Activated CD4-positive, CD25-positive, alpha-beta regulatory T cell treated with anti-CD3 and anti-CD28 coated beads, Interleukin-2, amount 50 U/mL, for 24 hours (primary cell): Measurements from ENCODE around the gene C16orf96.

Source experiments
- ATAC-seq, 2 donors: fragments of 150-1000 bp; cut with Tn5 transposase; one replicate each; pipeline ENCODE4 v1.10.0; 2021; ENCODE audit warnings: mild to moderate bottlenecking in 1 of 2, moderate library complexity in 1 of 2

C16orf96 gene

GRCh38 chr16:4601864-4602186 is 45.7 kb downstream of the C16orf96 start:
- no peak for ATAC-seq

DNA sequence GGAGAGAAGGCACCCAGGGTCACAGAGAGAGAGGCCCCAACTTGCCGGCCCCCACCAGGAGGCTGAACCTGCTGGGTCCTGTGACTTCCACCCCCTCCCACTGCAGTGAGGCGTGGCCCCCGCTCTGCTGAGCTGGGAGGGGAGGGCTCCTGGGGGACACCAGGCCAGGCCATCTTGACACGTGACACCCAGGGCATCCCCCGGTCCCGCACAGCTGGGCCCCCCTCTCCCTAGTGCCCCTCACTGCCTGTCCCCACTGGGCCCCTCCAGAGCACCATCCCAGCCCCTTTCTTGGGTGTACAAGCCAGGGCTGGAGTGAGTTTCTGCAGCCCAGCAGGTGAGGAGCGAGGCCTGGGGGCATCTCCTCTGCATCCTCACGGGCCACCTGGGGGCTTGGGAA is 46.2 kb downstream of the C16orf96 start:
- no peak for ATAC-seq

GRCh38 chr16:4603624-4604170 is 47.6 kb downstream of the C16orf96 start:
- ATAC-seq: no peak

GRCh38 chr16:4604401-4604800 is 48.3 kb downstream of the C16orf96 start:
- no peak for ATAC-seq

GRCh38 chr16:4606354-4606753 is 50.2 kb downstream of the C16orf96 start:
- no peak for ATAC-seq

- ATAC-seq: no peak
Observed at GRCh38 chr16:4607841-4608703, 51.9 kb downstream of the C16orf96 start.

DNA sequence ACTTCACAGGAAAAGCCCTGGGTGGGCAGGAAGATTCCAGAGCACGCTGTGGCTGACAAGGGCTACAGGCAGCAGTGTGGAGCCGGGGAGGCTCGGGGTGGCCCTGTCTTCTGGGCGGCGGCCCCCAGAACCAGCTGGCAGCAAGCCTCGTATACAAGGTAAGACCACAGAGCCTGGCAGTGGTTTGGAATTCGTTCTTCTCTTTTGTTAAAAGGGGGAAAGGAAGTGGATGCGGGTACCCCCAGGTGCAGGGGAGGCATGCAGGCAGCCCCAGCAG is 52.5 kb downstream of the C16orf96 start:
- ATAC-seq: no peak

- no peak for ATAC-seq
Observed at GRCh38 chr16:4609200-4610010, 53.3 kb downstream of the C16orf96 start.

GRCh38 chr16:4610011-4611005 is 54.2 kb downstream of the C16orf96 start:
- ATAC-seq: no peak

DNA sequence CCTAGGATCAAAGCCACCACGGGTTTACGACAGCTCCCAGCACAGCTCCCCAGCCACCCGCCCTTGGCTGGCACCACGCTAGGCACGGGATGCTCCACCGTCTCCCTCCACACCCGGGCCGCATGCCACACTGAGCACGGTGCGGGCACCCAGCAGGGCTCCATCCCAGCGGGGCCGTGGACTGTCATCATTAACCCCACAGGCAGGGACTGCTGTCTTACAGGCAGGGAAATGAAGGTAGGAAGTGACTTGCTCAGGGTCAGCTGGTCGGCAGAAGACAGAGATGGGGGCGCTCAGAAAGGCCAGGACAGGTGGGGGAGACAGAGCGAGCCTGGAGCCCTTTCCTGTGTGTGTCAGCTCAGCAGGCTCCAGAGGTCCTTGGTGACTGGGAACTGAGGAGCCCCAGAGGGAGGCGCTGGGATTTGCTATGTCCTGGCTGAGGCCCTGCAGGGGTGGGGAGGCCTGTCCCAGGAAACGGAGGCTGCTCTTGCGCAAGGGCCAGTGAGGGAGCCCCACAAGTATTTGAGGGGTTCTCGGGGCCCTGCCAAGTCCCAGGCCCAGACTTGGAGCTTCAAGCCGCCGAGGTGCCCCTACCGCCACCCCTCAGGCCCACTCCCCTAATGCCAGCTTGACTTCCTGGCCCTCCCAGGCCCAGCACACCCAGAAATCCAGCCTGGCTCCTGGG is 55.3 kb downstream of the C16orf96 start:
- no peak for ATAC-seq

DNA sequence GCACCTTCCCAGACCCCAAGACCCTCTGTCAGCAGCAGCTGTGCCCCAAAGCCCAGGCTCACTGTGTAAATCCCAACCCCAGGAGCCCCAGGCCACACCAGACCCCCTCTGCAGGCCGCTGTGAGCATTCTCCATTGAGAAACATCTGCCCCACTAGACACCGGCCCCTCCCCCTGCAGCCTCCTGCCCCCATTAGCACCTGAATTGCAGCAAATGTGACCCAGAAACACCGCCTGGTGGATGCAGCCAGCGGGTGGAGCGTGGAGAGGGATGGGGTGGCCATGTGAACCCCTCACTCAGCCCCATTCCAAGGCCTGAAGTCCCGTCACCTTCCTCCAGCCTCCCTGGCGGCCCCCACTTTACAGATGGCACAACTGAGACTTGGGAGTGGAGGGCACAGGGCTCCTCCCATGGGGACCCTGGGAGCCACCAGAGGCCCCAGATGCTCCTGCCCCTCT is 56.4 kb downstream of the C16orf96 start:
- ATAC-seq: no peak

GRCh38 chr16:4612977-4613635 is 57.0 kb downstream of the C16orf96 start:
- ATAC-seq: no peak

DNA sequence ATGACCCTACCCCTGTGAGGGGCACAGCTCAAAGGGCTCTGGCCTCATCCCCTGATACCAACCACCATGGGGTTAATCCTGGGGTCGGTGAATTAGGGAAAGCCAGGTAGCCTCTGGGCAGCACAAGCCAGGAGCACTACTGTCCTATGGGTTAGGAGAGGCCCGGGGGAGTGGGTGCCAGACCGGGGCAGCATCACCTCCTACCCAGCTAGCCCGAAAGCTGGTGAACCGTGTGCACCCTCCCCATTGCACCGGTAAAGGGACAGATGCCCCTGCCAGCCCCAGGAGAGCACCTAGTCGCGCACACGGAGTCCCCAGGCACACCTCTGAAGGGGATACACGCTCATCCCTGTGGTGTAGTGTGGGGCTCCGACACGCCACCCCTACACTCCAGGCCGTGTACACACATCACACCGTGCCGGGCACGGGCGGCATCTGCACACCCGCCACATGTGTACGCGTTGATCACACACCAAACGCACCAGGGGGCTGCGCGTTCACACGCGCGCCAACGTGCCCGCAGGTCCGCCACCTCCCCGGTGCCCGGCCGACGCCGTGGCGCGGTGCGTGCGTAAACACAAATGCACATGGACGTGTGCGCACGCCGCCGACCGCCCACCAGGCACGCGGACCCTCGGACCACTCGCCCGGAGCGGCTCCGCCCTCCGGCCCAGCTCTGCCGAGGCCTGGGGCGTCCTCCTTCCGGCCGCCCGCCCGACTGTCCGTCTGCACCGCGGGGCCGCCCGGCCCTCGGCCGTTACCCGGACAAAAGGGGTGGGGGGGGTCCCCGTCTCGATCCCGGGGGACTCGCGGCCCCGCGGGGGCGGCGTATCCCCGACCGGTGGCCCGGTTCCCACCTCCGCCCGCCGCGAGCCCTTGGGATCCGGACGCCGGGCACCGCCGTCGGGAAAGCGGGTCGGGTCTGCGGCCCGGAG is 57.8 kb downstream of the C16orf96 start:
- no peak for ATAC-seq

DNA sequence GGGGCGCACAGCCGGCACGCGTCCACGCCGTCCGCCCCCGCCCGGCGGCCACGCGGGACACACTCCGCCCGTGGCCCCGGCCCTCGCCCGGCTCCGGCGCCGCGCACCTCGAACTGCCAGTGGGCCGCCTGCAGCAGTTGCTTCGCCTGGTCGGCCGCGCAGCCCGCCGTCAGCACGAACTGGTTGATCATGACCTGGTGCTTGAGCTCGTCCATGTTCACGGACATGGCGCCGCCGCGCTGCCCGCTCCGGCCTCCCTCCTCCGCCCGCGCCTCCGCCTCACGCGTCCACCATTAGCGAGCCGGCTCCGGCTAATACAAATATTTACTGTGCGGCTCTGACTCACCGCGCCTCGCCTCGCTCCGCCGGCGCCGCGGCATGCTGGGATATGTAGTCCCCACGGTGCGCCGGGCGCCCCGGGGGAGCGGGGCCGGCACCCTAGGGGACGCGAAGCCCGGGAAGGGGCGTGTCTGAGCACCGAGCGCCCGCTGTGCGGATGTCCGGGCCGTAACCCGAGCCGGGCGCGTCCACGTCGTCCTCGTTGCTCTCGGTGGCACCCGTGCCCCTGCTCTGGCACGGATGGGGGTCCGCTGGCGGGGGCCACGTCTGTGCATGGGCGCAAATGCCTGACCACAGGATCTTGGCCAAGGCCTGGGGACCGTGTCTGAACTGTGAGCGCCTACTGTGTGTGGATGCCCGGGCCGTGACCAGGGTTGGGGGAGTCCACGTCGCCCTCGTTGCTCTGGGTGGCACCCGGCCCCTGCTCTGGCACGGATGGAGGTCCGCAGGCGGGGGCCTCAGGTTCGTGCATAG is 58.6 kb downstream of the C16orf96 start, which contains the start of gene UBALD1:
Gene UBALD1 (minus strand): TSS at position 318 of the 813 bp plus-strand sequence. CDS start 91 bp downstream, at position 227.
- peak; percentile 64 to 67 for ATAC-seq

GRCh38 chr16:4615384-4616046 is 59.4 kb downstream of the C16orf96 start:
- no peak for ATAC-seq

- peak; percentile 89 to 90 for ATAC-seq
Observed at GRCh38 chr16:4616047-4616811, 60.1 kb downstream of the C16orf96 start.

DNA sequence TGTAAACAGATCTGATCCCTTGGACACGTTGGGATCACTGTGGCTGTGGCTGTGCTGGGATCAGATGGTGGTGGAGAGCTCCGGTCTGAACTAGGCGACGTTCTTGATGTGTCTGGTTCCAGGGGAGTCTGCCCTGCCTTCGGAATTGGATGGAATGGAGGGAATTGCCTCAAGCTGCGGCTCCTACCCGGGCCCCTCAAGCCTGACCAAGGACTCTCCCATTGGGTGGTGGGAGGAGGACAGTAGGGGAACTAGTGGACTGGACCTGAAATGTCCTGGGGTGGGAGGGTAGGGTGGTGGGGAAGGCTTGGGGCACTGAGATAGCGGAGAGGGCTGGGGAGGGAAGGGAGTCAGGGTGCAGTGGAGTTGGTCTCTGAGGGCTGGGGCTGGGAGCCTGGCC is 61.7 kb downstream of the C16orf96 start:
- ATAC-seq: no peak
